ENCODE results near the gene NFATC1. TPM values are rescaled to one million over a fixed set of nuclear protein-coding genes. Genes with fewer than 3 reads are reported as not detected.

Gene NFATC1
- polyA plus RNA-seq, 1 experiment: 0.73 TPM

GRCh38 chr18:79534356-79534755, 138.6 kb downstream of the NFATC1 start:
- CTCF ChIA-PET: no interaction called here
- POLR2A ChIA-PET: no interaction called here
- no peak for TF ChIP-seq CTCF (IDR thresholded peaks at IDR 0.05; ENCODE audit: low read depth, low read length)
- no peak overlapping the region for H3K4me3 ChIP-seq (ENCODE audit: low read depth, low read length)
- DNase-seq (ENCODE audit: low read depth, low spot score): no peak
- no peak overlapping the region for H3K27ac ChIP-seq (ENCODE audit: low read depth, low read length)
- H3K27me3 ChIP-seq (ENCODE audit: control insufficient read depth, insufficient read depth, low read length): peaks cover 53% of the 10 kb centered on the region
- H3K9me3 ChIP-seq (ENCODE audit: control insufficient read depth, insufficient read depth, low read length): peaks cover 6% of the 10 kb centered on the region

GRCh38 chr18:79537758-79538157, 142.0 kb downstream of the NFATC1 start:
- no peak for TF ChIP-seq CTCF (IDR thresholded peaks at IDR 0.05; ENCODE audit: low read depth, low read length)
- peaks cover 8% of the 10 kb centered on the region for H3K9me3 ChIP-seq (ENCODE audit: control insufficient read depth, insufficient read depth, low read length)
- DNase-seq (ENCODE audit: low read depth, low spot score): no peak
- H3K27ac ChIP-seq (ENCODE audit: low read depth, low read length): no peak overlapping the region
- ChIA-PET CTCF (interaction anchor here (1.6 kb wide), 1 partner anchor 159 kb away, joined by 3 read pairs; no protein-coding TSS in a partner anchor), POLR2A (no interaction called here)
- H3K27me3 ChIP-seq (ENCODE audit: control insufficient read depth, insufficient read depth, low read length): peaks cover 44% of the 10 kb centered on the region
- no peak overlapping the region for H3K4me3 ChIP-seq (ENCODE audit: low read depth, low read length)

- Histone ChIP-seq H3K27ac (ENCODE audit: low read depth, low read length) (no peak overlapping the region), H3K9me3 (ENCODE audit: control insufficient read depth, insufficient read depth, low read length) (peaks cover 8% of the 10 kb centered on the region), H3K4me3 (ENCODE audit: low read depth, low read length) (no peak overlapping the region), H3K27me3 (ENCODE audit: control insufficient read depth, insufficient read depth, low read length) (peaks cover 38% of the 10 kb centered on the region)
- no peak for DNase-seq (ENCODE audit: low read depth, low spot score)
- ChIA-PET CTCF (interaction anchor here (1.0 kb wide), 1 partner anchor 159 kb away, joined by 4 read pairs; no protein-coding TSS in a partner anchor), POLR2A (no interaction called here)
- TF ChIP-seq CTCF (IDR thresholded peaks at IDR 0.05; ENCODE audit: low read depth, low read length): no peak
Measured at GRCh38 chr18:79538635-79539034, 142.9 kb downstream of the NFATC1 start.

- DNase-seq (ENCODE audit: low read depth, low spot score): no peak
- Histone ChIP-seq H3K27me3 (ENCODE audit: control insufficient read depth, insufficient read depth, low read length) (peaks cover 37% of the 10 kb centered on the region), H3K9me3 (ENCODE audit: control insufficient read depth, insufficient read depth, low read length) (peaks cover 17% of the 10 kb centered on the region), H3K27ac (ENCODE audit: low read depth, low read length) (no peak overlapping the region), H3K4me3 (ENCODE audit: low read depth, low read length) (no peak overlapping the region)
- CTCF ChIA-PET: interaction anchor here (1.1 kb wide), 1 partner anchor 27 kb away, joined by 3 read pairs; no protein-coding TSS in a partner anchor
- POLR2A ChIA-PET: no interaction called here
- TF ChIP-seq CTCF (IDR thresholded peaks at IDR 0.05; ENCODE audit: low read depth, low read length): no peak
Measured at GRCh38 chr18:79540161-79540903, 144.6 kb downstream of the NFATC1 start.

- ChIA-PET CTCF (interaction anchor here (1.1 kb wide), 1 partner anchor 27 kb away, joined by 3 read pairs; no protein-coding TSS in a partner anchor), POLR2A (no interaction called here)
- no peak for DNase-seq (ENCODE audit: low read depth, low spot score)
- no peak for TF ChIP-seq CTCF (IDR thresholded peaks at IDR 0.05; ENCODE audit: low read depth, low read length)
- Histone ChIP-seq H3K9me3 (ENCODE audit: control insufficient read depth, insufficient read depth, low read length) (peaks cover 17% of the 10 kb centered on the region), H3K27ac (ENCODE audit: low read depth, low read length) (no peak overlapping the region), H3K27me3 (ENCODE audit: control insufficient read depth, insufficient read depth, low read length) (peaks cover 31% of the 10 kb centered on the region), H3K4me3 (ENCODE audit: low read depth, low read length) (no peak overlapping the region)
Measured at GRCh38 chr18:79540904-79541282, 145.2 kb downstream of the NFATC1 start.
